H1 (cell line): ENCODE data around the gene ELL. TPM values are rescaled to one million over a fixed set of nuclear protein-coding genes. Genes with fewer than 3 reads are reported as not detected.

Experiments
- CTCF ChIA-PET: fragments of 300-600 bp; sonication (Branson Sonifier 250); formaldehyde crosslinking; loops from one replicate; lab custom pipeline; 2021; ENCODE audit not compliant: partially characterized antibody; lab: Charles Lee
- POLR2A ChIA-PET: fragments of 300-600 bp; sonication (Branson Sonifier 250); formaldehyde crosslinking; loops from one replicate; lab custom pipeline; 2021; ENCODE audit warnings: inconsistent platforms; ENCODE audit not compliant: partially characterized antibody; lab: Charles Lee
- DNase-seq, 2 experiments: peaks; one replicate each; pipeline versions ENCODE4 v3.0.0 to v3.0.0-alpha.2; 2010 to 2022; ENCODE audit warnings: low spot score in 2 of 2, low read depth in 1 of 2, mixed read lengths in 1 of 2
- FAIRE-seq: peaks from 2 replicates; lab custom pipeline; 2011; peaks lifted over from hg19 to GRCh38; lab: Jason Lieb, UNC
- H2AFZ ChIP-seq: 2 replicates; pipeline ENCODE4 v1.8.1; 2012; ENCODE audit warnings: low read length, inconsistent platforms
- H2AK5ac ChIP-seq: 2 replicates; pipeline ENCODE4 v1.6.1; 2013; ENCODE audit warnings: low read depth, low read length
- H2BK120ac ChIP-seq: replicated peaks from 2 replicates; pipeline ENCODE3; 2013; ENCODE audit warnings: low read depth, low read length, inconsistent platforms
- H2BK12ac ChIP-seq: 2 replicates; pipeline ENCODE4 v1.6.1; 2013; ENCODE audit warnings: low read depth, low read length
- H2BK15ac ChIP-seq: 2 replicates; pipeline ENCODE4 v1.6.1; 2013; ENCODE audit warnings: low read length
- H2BK20ac ChIP-seq: 2 replicates; pipeline ENCODE4 v1.6.1; 2013; ENCODE audit warnings: low read length
- H2BK5ac ChIP-seq: 2 replicates; pipeline ENCODE4 v1.6.1; 2013; ENCODE audit warnings: low read depth, low read length
- H3K14ac ChIP-seq: 2 replicates; pipeline ENCODE4 v1.6.1; 2013; ENCODE audit warnings: inconsistent platforms; ENCODE audit not compliant: insufficient read length
- H3K18ac ChIP-seq: 2 replicates; pipeline ENCODE4 v1.6.1; 2013; ENCODE audit warnings: low read length; ENCODE audit errors: extremely low read depth
- H3K23ac ChIP-seq: 2 replicates; pipeline ENCODE4 v1.6.1; 2013; ENCODE audit warnings: inconsistent platforms; ENCODE audit not compliant: insufficient read length
- H3K23me2 ChIP-seq: 2 replicates; pipeline ENCODE4 v1.6.1; 2013; ENCODE audit warnings: low read depth, low read length
- H3K27ac ChIP-seq: 2 replicates; pipeline ENCODE4 v1.6.1; 2011; ENCODE audit warnings: low read depth, low read length, inconsistent platforms
- H3K27me3 ChIP-seq, 4 experiments: replicated peaks in 1 of 4; 1 replicate in 1 of 4; 2 replicates in 3 of 4; pipeline versions ENCODE4 v1.6.1 to v1.8.1; 2011 to 2013; ENCODE audit warnings: low read length in 3 of 4, mild to moderate bottlenecking in 3 of 4, inconsistent platforms in 2 of 4, mixed read lengths in 2 of 4, moderate library complexity in 1 of 4; ENCODE audit not compliant: control insufficient read depth in 3 of 4, insufficient read depth in 3 of 4; ENCODE audit errors: extremely low read depth in 1 of 4
- H3K36me3 ChIP-seq, 4 experiments: 2 replicates each; pipeline versions ENCODE4 v1.6.1 to v1.8.1; 2011 to 2013; ENCODE audit warnings: mild to moderate bottlenecking in 4 of 4, low read length in 3 of 4, moderate library complexity in 2 of 4, control low read depth in 1 of 4, inconsistent platforms in 1 of 4; ENCODE audit not compliant: insufficient read depth in 4 of 4, control insufficient read depth in 2 of 4
- H3K4ac ChIP-seq: replicated peaks from 2 replicates; pipeline ENCODE3; 2013; ENCODE audit warnings: low read length, low read depth, mixed read lengths, inconsistent platforms; ENCODE audit not compliant: insufficient read length
- H3K4me1 ChIP-seq, 4 experiments: replicated peaks in 1 of 4; 1 replicate in 1 of 4; 2 replicates in 3 of 4; pipeline versions ENCODE4 v1.6.1 to v1.8.1; 2011 to 2013; ENCODE audit warnings: low read length in 3 of 4, inconsistent platforms in 2 of 4, mixed read lengths in 1 of 4; ENCODE audit not compliant: insufficient read depth in 4 of 4, control insufficient read depth in 3 of 4
- H3K4me2 ChIP-seq, 2 experiments: 2 replicates each; pipeline versions ENCODE4 v1.6.1 to v1.8.1; 2011 to 2013; ENCODE audit warnings: low read depth in 2 of 2, low read length in 2 of 2, control low read depth in 1 of 2, inconsistent platforms in 1 of 2, mild to moderate bottlenecking in 1 of 2; ENCODE audit not compliant: insufficient read depth in 1 of 2
- H3K4me3 ChIP-seq, 4 experiments: fragments of 200-600, 300-600 bp in 1 of 4; sonication (generic), shearing (Covaris generic), sonication (Bioruptor Twin) in 1 of 4; 2 replicates each; pipeline versions ENCODE4 v1.5.1 to v1.8.1; 2011 to 2016; ENCODE audit warnings: low read length in 4 of 4, low read depth in 3 of 4, control low read depth in 2 of 4, inconsistent platforms in 2 of 4, mild to moderate bottlenecking in 2 of 4, mixed read lengths in 1 of 4, moderate library complexity in 1 of 4; ENCODE audit not compliant: insufficient read depth in 2 of 4; ENCODE audit errors: extremely low read depth in 1 of 4
- H3K56ac ChIP-seq: replicated peaks from 2 replicates; pipeline ENCODE3; 2013; ENCODE audit warnings: low read depth, mild to moderate bottlenecking, mixed read lengths, low read length, inconsistent platforms; ENCODE audit not compliant: insufficient read length
- H3K79me1 ChIP-seq: 2 replicates; pipeline ENCODE4 v1.6.1; 2013; ENCODE audit warnings: low read depth, low read length, control low read depth
- H3K79me2 ChIP-seq, 2 experiments: 2 replicates each; pipeline versions ENCODE4 v1.6.1 to v1.8.1; 2012 to 2013; ENCODE audit warnings: low read length in 2 of 2, mild to moderate bottlenecking in 2 of 2, inconsistent platforms in 1 of 2; ENCODE audit not compliant: insufficient read depth in 2 of 2, control insufficient read depth in 1 of 2
- H3K9ac ChIP-seq, 4 experiments: replicated peaks in 1 of 4; 1 replicate in 1 of 4; 2 replicates in 3 of 4; pipeline versions ENCODE4 v1.6.1 to v1.8.1; 2011 to 2013; ENCODE audit warnings: low read depth in 3 of 4, low read length in 3 of 4, control low read depth in 2 of 4, mild to moderate bottlenecking in 2 of 4, moderate library complexity in 2 of 4, inconsistent platforms in 1 of 4; ENCODE audit errors: extremely low read depth in 1 of 4
- H3K9me3 ChIP-seq, 2 experiments: 2 replicates each; pipeline versions ENCODE4 v1.6.1 to v1.8.1; 2012 to 2013; ENCODE audit warnings: mild to moderate bottlenecking in 2 of 2, moderate library complexity in 2 of 2, control low read depth in 1 of 2, inconsistent platforms in 1 of 2, low read depth in 1 of 2, low read length in 1 of 2, mixed read lengths in 1 of 2; ENCODE audit not compliant: insufficient read depth in 2 of 2
- H4K20me1 ChIP-seq, 2 experiments: replicated peaks in 1 of 2; 2 replicates each; pipeline versions ENCODE3 to v1.8.1; 2011 to 2013; ENCODE audit warnings: inconsistent platforms in 2 of 2, low read length in 2 of 2, mild to moderate bottlenecking in 1 of 2; ENCODE audit not compliant: insufficient read depth in 2 of 2, control insufficient read depth in 1 of 2
- H4K5ac ChIP-seq: 2 replicates; pipeline ENCODE4 v1.6.1; 2013; ENCODE audit warnings: low read length, low read depth, mixed read lengths, inconsistent platforms; ENCODE audit not compliant: insufficient read length
- H4K8ac ChIP-seq: 2 replicates; pipeline ENCODE4 v1.8.0; 2013; ENCODE audit warnings: mild to moderate bottlenecking, moderate library complexity, low read length, inconsistent platforms; ENCODE audit not compliant: insufficient read depth; ENCODE audit errors: extremely low read depth
- H4K91ac ChIP-seq: replicated peaks from 2 replicates; pipeline ENCODE3; 2013; ENCODE audit warnings: low read length, mixed read lengths, inconsistent platforms; ENCODE audit not compliant: insufficient read length
- CBX8 ChIP-seq: fragments of 300-800, 300-1000 bp; sonication (generic); IDR thresholded peaks from 2 replicates; pipeline ENCODE4 v1.7.1; 2016; ENCODE audit warnings: low read depth, low read length, borderline replicate concordance
- EP300 ChIP-seq, 2 experiments: IDR thresholded peaks; 1 replicate in 1 of 2; 2 replicates in 1 of 2; pipeline ENCODE4 v1.6.1; 2011 to 2012; ENCODE audit warnings: low read depth in 2 of 2, low read length in 2 of 2, mild to moderate bottlenecking in 2 of 2, borderline replicate concordance in 1 of 2, inconsistent platforms in 1 of 2, moderate library complexity in 1 of 2
- FOSL1 ChIP-seq: IDR thresholded peaks from 2 replicates; pipeline ENCODE4 v1.6.1; 2011; ENCODE audit warnings: mild to moderate bottlenecking, low read depth, low read length, moderate library complexity; ENCODE audit not compliant: insufficient read depth
- JUN ChIP-seq: IDR thresholded peaks from 2 replicates; pipeline ENCODE4 v1.6.1; 2011; ENCODE audit warnings: low read depth, mild to moderate bottlenecking, improper control_type of control experiment, low read length
- KDM4A ChIP-seq: IDR thresholded peaks from one replicate; pipeline ENCODE4 v1.7.1; 2012; ENCODE audit warnings: low read depth, mild to moderate bottlenecking, moderate library complexity, low read length, inconsistent platforms; ENCODE audit not compliant: severe bottlenecking
- PHF8 ChIP-seq: fragments of 200-600 bp; sonication (generic); conservative IDR thresholded peaks from 2 replicates; pipeline ENCODE4 v1.7.1; 2012; ENCODE audit warnings: low read depth, mild to moderate bottlenecking, inconsistent platforms, low read length, moderate library complexity
- POU5F1 ChIP-seq: IDR thresholded peaks from 2 replicates; pipeline ENCODE4 v1.6.1; 2011; ENCODE audit warnings: low read depth, mild to moderate bottlenecking, low read length, moderate library complexity
- SIRT6 ChIP-seq: IDR thresholded peaks from one replicate; pipeline ENCODE4 v1.7.1; 2012; ENCODE audit warnings: low read length, inconsistent platforms
- TBP ChIP-seq: IDR thresholded peaks from 2 replicates; pipeline ENCODE4 v1.6.1; 2011; ENCODE audit warnings: low read depth, low read length, improper control_type of control experiment
- ZNF274 ChIP-seq: IDR thresholded peaks from 2 replicates; pipeline ENCODE4 v1.7.0; 2012; ENCODE audit warnings: low read length, borderline replicate concordance; ENCODE audit errors: extremely low read depth
- WGBS, 2 experiments: shearing (Covaris generic) in 1 of 2; methylation state at CpG; one replicate each; pipeline versions ENCODE4 v1.1.6 to v1.1.7; 2013 to 2015; ENCODE audit warnings: low lambda C conversion rate in 2 of 2, mixed read lengths in 2 of 2, inconsistent platforms in 1 of 2, low coverage in 1 of 2, missing lambda C conversion rate in 1 of 2; ENCODE audit not compliant: insufficient replicate concordance in 2 of 2, insufficient coverage in 1 of 2, insufficient read length in 1 of 2; ENCODE audit errors: extremely low coverage in 1 of 2, missing lambda C conversion rate in 1 of 2; 5-methylcytosine and 5-hydroxymethylcytosine counted together
- polyA plus RNA-seq, 7 experiments: library from polyadenylated mRNA; depleted of rRNA in 3 of 7; stranded (reverse) in 5 of 7; unstranded in 2 of 7; fragments of >200 nt in 5 of 7; fragments of 200-250 nt in 2 of 7; gene quantifications; 1 replicate in 5 of 7; 2 replicates in 1 of 7; 4 replicates in 1 of 7; pipeline versions ENCODE4 v1.2.1 to v1.2.3, GENCODE V29; 2011 to 2013; ENCODE audit warnings: missing spikeins in 2 of 7, mixed read lengths in 2 of 7
- total RNA-seq: library from RNA; stranded (reverse); fragmentation: NEBNext Ultra II Directional; extraction: Animal tissue kit (Norgen Biotek cat#: 25700); gene quantifications from 2 replicates; pipeline ENCODE4 v1.2.1, GENCODE V29; 2021
- TF ChIP-seq, protein P1 (sequence below), 3 experiments: IDR thresholded peaks; 1 replicate in 2 of 3; 2 replicates in 1 of 3; pipeline versions ENCODE4 v1.5.1 to v1.6.1; 2011; ENCODE audit warnings: low read length in 3 of 3, mild to moderate bottlenecking in 3 of 3, inconsistent platforms in 2 of 3, low read depth in 1 of 3, moderate library complexity in 1 of 3; ENCODE audit not compliant: insufficient read depth in 1 of 3; ENCODE audit errors: control extremely low read depth in 1 of 3

Gene ELL
- total and polyA plus RNA-seq, 2 of the 8 experiments (the other 6 are each of a cell fraction or from before 2014, with no cell fraction given), result 5.2 to 10.5 TPM

DNA sequence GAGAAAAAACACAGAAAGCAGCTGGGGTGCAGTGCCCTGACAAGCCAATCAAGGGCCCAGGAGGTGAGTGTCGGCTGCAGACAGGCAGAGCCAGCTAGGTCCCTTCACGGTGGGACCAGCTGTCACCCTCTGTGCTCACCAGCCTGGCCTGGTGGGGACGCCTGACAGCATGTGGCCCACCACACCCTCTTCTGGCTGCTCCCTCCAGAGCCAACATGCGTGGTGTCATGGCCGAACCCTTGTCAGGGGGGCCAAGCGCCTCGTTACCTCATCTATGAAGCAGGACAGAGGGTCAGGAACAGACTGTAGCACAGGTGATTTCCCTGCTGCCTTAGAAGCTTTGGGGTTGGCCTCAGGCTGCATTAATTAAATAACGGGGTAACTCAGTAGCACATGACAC lies 43.9 kb downstream of the ELL start:
- no peaks in the 10 kb centered on the region for H3K9me3 ChIP-seq
- H3K27me3 ChIP-seq, result no peaks in the 10 kb centered on the region
- H3K4me2 ChIP-seq, result no peak overlapping the region
- no peak overlapping the region; the same call in 1 of the 2 replicates for H2BK5ac ChIP-seq
- no peak overlapping the region for H3K23ac ChIP-seq
- H3K4ac ChIP-seq, result no peak overlapping the region
- H2BK15ac ChIP-seq, result 0 out of 2 replicates have a peak overlapping the region, but pooled peaks have one; percentile 88
- FAIRE-seq (no peak), DNase-seq (no peak)
- H3K14ac ChIP-seq, result no peak overlapping the region
- CTCF ChIA-PET, result interaction anchor here (0.5 to 11.1 kb wide), 7 partner anchors 9 to 299 kb away, joined by 3 to 213 read pairs (median 4); partner anchors contain the start of gene UBA52
- H2BK20ac ChIP-seq, result no peak overlapping the region
- H3K4me3 ChIP-seq, result no peak overlapping the region
- no peak overlapping the region for H2AK5ac ChIP-seq
- no peak overlapping the region for H2BK120ac ChIP-seq
- no peaks in the 10 kb centered on the region for H3K36me3 ChIP-seq
- H3K4me1 ChIP-seq, result no peaks in the 10 kb centered on the region; a peak in 1 of 7 replicates
- H3K9ac ChIP-seq, result no peak overlapping the region
- POLR2A ChIA-PET, result interaction anchor here (0.9 to 1.3 kb wide), 3 partner anchors 11 to 115 kb away, joined by 3 to 6 read pairs (median 3); no protein-coding TSS in a partner anchor
- H2BK12ac ChIP-seq, result no peak overlapping the region
- no peak overlapping the region for H3K18ac ChIP-seq
- H3K23me2 ChIP-seq, result no peaks in the 10 kb centered on the region
- H3K79me1 ChIP-seq, result peaks cover 12% of the 10 kb centered on the region
- no peak overlapping the region for H3K56ac ChIP-seq
- H3K79me2 ChIP-seq, result peaks cover 0 to 8% of the 10 kb centered on the region in 2 experiments; a peak in 1 of 4 replicates
- 78% methylated on average over 8 of the region's 8 CpGs; no CpG with 5 or more reads in 1 of the 2 experiments for WGBS, 2 experiments
- H2AFZ ChIP-seq, result no peak overlapping the region
- H4K20me1 ChIP-seq, result peaks cover 2 to 22% of the 10 kb centered on the region in 2 experiments
- H4K91ac ChIP-seq, result no peak overlapping the region
- no peak overlapping the region for H3K27ac ChIP-seq
- H4K8ac ChIP-seq, result no peak overlapping the region
- H4K5ac ChIP-seq, result no peak overlapping the region
- no peak for TF ChIP-seq KDM4A
- TF ChIP-seq, protein P1, sequence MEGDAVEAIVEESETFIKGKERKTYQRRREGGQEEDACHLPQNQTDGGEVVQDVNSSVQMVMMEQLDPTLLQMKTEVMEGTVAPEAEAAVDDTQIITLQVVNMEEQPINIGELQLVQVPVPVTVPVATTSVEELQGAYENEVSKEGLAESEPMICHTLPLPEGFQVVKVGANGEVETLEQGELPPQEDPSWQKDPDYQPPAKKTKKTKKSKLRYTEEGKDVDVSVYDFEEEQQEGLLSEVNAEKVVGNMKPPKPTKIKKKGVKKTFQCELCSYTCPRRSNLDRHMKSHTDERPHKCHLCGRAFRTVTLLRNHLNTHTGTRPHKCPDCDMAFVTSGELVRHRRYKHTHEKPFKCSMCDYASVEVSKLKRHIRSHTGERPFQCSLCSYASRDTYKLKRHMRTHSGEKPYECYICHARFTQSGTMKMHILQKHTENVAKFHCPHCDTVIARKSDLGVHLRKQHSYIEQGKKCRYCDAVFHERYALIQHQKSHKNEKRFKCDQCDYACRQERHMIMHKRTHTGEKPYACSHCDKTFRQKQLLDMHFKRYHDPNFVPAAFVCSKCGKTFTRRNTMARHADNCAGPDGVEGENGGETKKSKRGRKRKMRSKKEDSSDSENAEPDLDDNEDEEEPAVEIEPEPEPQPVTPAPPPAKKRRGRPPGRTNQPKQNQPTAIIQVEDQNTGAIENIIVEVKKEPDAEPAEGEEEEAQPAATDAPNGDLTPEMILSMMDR (IDR thresholded peaks at IDR 0.05; ENCODE audit: control extremely low read depth in 1 of 3, insufficient read depth in 1 of 3, low read depth in 1 of 3, low read length in 3 of 3), result no peak
- TF ChIP-seq ZNF274, result no peak
- no peak for TF ChIP-seq SIRT6
- TF ChIP-seq EP300 (IDR thresholded peaks at IDR 0.05; ENCODE audit: borderline replicate concordance in 1 of 2, low read depth in 2 of 2, low read length in 2 of 2), result no peak
- no peak for TF ChIP-seq PHF8
- TF ChIP-seq FOSL1, result no peak
- TF ChIP-seq JUN, result no peak
- TF ChIP-seq CBX8, result no peak
- TF ChIP-seq POU5F1, result no peak
- TF ChIP-seq TBP, result no peak
